Measurements from ENCODE around the gene ANXA5. TPM values are rescaled to one million over a fixed set of nuclear protein-coding genes. Genes with fewer than 3 reads are reported as not detected.

The ANXA5 gene
- total RNA-seq, 1 experiment from 2014 or later = 231 TPM

DNA sequence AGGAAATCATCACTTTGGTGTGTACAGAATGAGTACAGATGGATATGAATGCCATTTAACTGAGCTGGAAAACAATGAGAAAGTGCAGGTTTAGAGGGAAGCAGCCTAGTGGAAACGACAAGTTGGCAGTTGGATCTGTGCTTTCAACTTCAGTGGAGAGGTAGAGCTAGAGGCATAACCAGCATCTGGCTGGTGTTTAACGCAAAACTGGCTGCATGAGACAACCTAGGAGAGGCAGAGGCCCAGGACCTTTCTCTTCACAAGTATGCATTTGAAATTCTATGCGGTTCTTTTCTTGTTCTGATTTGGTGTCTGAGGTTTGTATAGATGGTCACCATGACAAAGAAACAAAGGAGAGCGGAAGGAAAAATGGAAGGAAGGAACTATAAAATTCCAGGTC lies 63.1 kb downstream of the ANXA5 start:
- Mint-ChIP-seq H3K27ac (peak overlapping the region in 2 of 3 experiments; percentile 0 to 45; a peak in 3 of 7 replicates), H3K36me3 (ENCODE audit: insufficient read depth in 1 of 3, low read depth in 3 of 3) (no peaks in the 10 kb centered on the region), H3K27me3 (ENCODE audit: low read depth) (no peaks in the 10 kb centered on the region), H3K4me1 (peaks cover 9 to 11% of the 10 kb centered on the region in 2 experiments), H3K9me3 (no peaks in the 10 kb centered on the region), H3K4me3 (no peak overlapping the region)
- no peak overlapping the region for H4K8ac ChIP-seq (replicated peaks; ENCODE audit: insufficient read length, low read depth, low read length)
- H3K14ac ChIP-seq (ENCODE audit: insufficient read depth, low read length) = peak overlapping the region; percentile 63; the same call in 1 of the 2 replicates
- peak overlapping the region; percentile 12 for H2BK20ac ChIP-seq (ENCODE audit: low read depth, low read length, poor library complexity, severe bottlenecking)
- no peak overlapping the region for H3K4ac ChIP-seq (ENCODE audit: low read depth, low read length)
- H3K23me2 ChIP-seq (ENCODE audit: insufficient read length, low read depth, low read length, poor library complexity, severe bottlenecking) = no peaks in the 10 kb centered on the region
- no peak overlapping the region for H2AK5ac ChIP-seq (ENCODE audit: insufficient read length, low read length)
- no peak overlapping the region for H3K4me2 ChIP-seq (ENCODE audit: insufficient read depth, insufficient read length, low read length)
- TF ChIP-seq, protein P1, sequence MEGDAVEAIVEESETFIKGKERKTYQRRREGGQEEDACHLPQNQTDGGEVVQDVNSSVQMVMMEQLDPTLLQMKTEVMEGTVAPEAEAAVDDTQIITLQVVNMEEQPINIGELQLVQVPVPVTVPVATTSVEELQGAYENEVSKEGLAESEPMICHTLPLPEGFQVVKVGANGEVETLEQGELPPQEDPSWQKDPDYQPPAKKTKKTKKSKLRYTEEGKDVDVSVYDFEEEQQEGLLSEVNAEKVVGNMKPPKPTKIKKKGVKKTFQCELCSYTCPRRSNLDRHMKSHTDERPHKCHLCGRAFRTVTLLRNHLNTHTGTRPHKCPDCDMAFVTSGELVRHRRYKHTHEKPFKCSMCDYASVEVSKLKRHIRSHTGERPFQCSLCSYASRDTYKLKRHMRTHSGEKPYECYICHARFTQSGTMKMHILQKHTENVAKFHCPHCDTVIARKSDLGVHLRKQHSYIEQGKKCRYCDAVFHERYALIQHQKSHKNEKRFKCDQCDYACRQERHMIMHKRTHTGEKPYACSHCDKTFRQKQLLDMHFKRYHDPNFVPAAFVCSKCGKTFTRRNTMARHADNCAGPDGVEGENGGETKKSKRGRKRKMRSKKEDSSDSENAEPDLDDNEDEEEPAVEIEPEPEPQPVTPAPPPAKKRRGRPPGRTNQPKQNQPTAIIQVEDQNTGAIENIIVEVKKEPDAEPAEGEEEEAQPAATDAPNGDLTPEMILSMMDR (conservative IDR thresholded peaks at IDR 0.05) = no peak
- H2BK120ac ChIP-seq (ENCODE audit: low read depth, low read length, poor library complexity, severe bottlenecking) = peak overlapping the region; percentile 29
- H3K27me3 ChIP-seq (ENCODE audit: insufficient read depth, low read length) = no peaks in the 10 kb centered on the region
- no peaks in the 10 kb centered on the region for H3K9me3 ChIP-seq (ENCODE audit: control insufficient read depth, low read depth, low read length)
- no peak overlapping the region for H4K5ac ChIP-seq (ENCODE audit: insufficient read length, low read depth, low read length)
- H2BK15ac ChIP-seq (ENCODE audit: low read depth, low read length) = no peak overlapping the region
- H3K23ac ChIP-seq (ENCODE audit: insufficient read length, low read depth, low read length) = no peak overlapping the region
- WGBS (ENCODE audit: extremely low coverage, insufficient read length, low lambda C conversion rate) = no CpG with 5 or more reads among the region's 4 CpGs
- no peaks in the 10 kb centered on the region for H3K79me2 ChIP-seq (ENCODE audit: insufficient read depth, low read length)
- H3T11ph ChIP-seq (ENCODE audit: low read length) = no peak overlapping the region
- H2BK12ac ChIP-seq (ENCODE audit: insufficient read length, low read depth, low read length) = no peak overlapping the region
- no peak overlapping the region for H3K27ac ChIP-seq (ENCODE audit: insufficient read length, low read depth, low read length)
- DNase-seq = no peak
- H2AFZ ChIP-seq (ENCODE audit: low read length) = peak overlapping the region; percentile 78
- no peak overlapping the region for H2BK5ac ChIP-seq (ENCODE audit: insufficient read length, low read length)
- 0 out of 2 replicates have a peak, but pooled peaks cover 3% of the 10 kb centered on the region for H3K4me1 ChIP-seq (ENCODE audit: insufficient read depth, low read length)
- H3K9ac ChIP-seq (ENCODE audit: extremely low read depth, insufficient read length, low read length) = no peak overlapping the region
- H3K56ac ChIP-seq (ENCODE audit: insufficient read length, low read depth, low read length) = no peak overlapping the region
- H3K79me1 ChIP-seq (ENCODE audit: insufficient read depth, low read depth, low read length, poor library complexity, severe bottlenecking) = no peaks in the 10 kb centered on the region
- H4K20me1 ChIP-seq (ENCODE audit: control insufficient read depth, insufficient read depth, insufficient read length) = no peaks in the 10 kb centered on the region
- no peak overlapping the region for H4K91ac ChIP-seq (ENCODE audit: insufficient read length, low read depth, low read length)
- no peak overlapping the region for H3K18ac ChIP-seq (ENCODE audit: insufficient read length, low read depth, low read length)
